Epithelial cell of proximal tubule (primary cell): ENCODE measurements around the gene NOP10. TPM values are rescaled to one million over a fixed set of nuclear protein-coding genes. Genes with fewer than 3 reads are reported as not detected.

Experiments used
- DNase-seq: peaks from one replicate; pipeline ENCODE4 v3.0.0-alpha.2; 2011; ENCODE audit warnings: low read depth
- H3K4me3 ChIP-seq: 2 replicates; pipeline ENCODE4 v1.5.1; 2011; ENCODE audit warnings: low read depth, mild to moderate bottlenecking, low read length
- CTCF ChIP-seq: conservative IDR thresholded peaks from 2 replicates; pipeline ENCODE4 v1.5.1; 2012; ENCODE audit warnings: low read depth, mild to moderate bottlenecking, low read length
- total RNA-seq: library from RNA; depleted of rRNA; stranded (reverse); fragments of >200 nt; gene quantifications from 2 replicates; pipeline ENCODE4 v1.2.3, GENCODE V29; 2015

The NOP10 gene
- total RNA-seq, 1 donor from 2014 or later, result 319 TPM

- H3K4me3 ChIP-seq, result peak overlapping the region; percentile 5
- DNase-seq, result no peak
- no peak for TF ChIP-seq CTCF
Observed at GRCh38 chr15:34335176-34336032, 7.5 kb downstream of the NOP10 start.

GRCh38 chr15:34334672-34335071 is 8.3 kb downstream of the NOP10 start:
- no peak for DNase-seq
- peak overlapping the region; percentile 0 for H3K4me3 ChIP-seq
- no peak for TF ChIP-seq CTCF

- TF ChIP-seq CTCF, result no peak
- no peak overlapping the region for H3K4me3 ChIP-seq
- no peak for DNase-seq
Observed at GRCh38 chr15:34332553-34333120, 10.3 kb downstream of the NOP10 start.

- no peak overlapping the region for H3K4me3 ChIP-seq
- no peak for TF ChIP-seq CTCF
- DNase-seq, result no peak
Observed at GRCh38 chr15:34331809-34332208, 11.1 kb downstream of the NOP10 start.

GRCh38 chr15:34330279-34330678 is 12.7 kb downstream of the NOP10 start:
- TF ChIP-seq CTCF, result no peak
- H3K4me3 ChIP-seq, result no peak overlapping the region
- DNase-seq, result no peak

- TF ChIP-seq CTCF, result no peak
- H3K4me3 ChIP-seq, result no peak overlapping the region
- DNase-seq, result no peak
Observed at GRCh38 chr15:34329006-34329405, 13.9 kb downstream of the NOP10 start.
